Fibroblast of villous mesenchyme (primary cell): ENCODE data around the gene CHIC1. TPM values are rescaled to one million over a fixed set of nuclear protein-coding genes. Genes with fewer than 3 reads are reported as not detected.
"Not testable (repeated sequence)": the region's sequence is repeated elsewhere in the genome, so short reads cannot be mapped to it uniquely, and the experiment has no call there.

Experiments
- DNase-seq: peaks from one replicate; pipeline ENCODE4 v3.0.0-alpha.2; 2010; ENCODE audit warnings: low read depth
- H3K4me3 ChIP-seq: 2 replicates; pipeline ENCODE4 v1.5.1; 2011; ENCODE audit warnings: low read depth, mild to moderate bottlenecking, low read length
- total RNA-seq: library from RNA; depleted of rRNA; stranded (reverse); fragments of >200 nt; gene quantifications from 2 replicates; pipeline ENCODE4 v1.2.3, GENCODE V29; 2012
- TF ChIP-seq, protein P1 (sequence below): IDR thresholded peaks from 2 replicates; pipeline ENCODE4 v1.5.1; 2012; ENCODE audit warnings: low read depth, mild to moderate bottlenecking, low read length; ENCODE audit not compliant: insufficient read depth

The CHIC1 gene
- total RNA-seq, 1 donor = 10.4 TPM

DNA sequence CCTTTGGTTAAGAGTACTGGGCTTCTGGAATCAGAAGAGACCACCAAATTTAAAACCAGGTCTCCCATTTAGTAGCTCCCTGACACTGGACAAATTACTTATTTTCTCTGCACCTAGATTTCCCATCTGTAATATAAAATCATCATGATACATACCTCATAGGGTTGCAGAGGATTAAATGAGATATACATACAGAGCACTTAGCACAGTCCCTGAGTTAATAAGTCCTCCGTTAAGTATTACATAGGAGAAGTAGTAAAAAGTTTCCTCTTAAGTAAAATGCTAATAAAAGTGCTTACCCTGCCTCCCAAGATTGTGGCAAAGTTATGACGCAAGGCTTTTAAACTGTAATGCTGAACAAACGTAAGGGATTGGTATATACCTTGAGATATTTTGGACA is 539 bp upstream of the CHIC1 start:
- TF ChIP-seq, protein P1, sequence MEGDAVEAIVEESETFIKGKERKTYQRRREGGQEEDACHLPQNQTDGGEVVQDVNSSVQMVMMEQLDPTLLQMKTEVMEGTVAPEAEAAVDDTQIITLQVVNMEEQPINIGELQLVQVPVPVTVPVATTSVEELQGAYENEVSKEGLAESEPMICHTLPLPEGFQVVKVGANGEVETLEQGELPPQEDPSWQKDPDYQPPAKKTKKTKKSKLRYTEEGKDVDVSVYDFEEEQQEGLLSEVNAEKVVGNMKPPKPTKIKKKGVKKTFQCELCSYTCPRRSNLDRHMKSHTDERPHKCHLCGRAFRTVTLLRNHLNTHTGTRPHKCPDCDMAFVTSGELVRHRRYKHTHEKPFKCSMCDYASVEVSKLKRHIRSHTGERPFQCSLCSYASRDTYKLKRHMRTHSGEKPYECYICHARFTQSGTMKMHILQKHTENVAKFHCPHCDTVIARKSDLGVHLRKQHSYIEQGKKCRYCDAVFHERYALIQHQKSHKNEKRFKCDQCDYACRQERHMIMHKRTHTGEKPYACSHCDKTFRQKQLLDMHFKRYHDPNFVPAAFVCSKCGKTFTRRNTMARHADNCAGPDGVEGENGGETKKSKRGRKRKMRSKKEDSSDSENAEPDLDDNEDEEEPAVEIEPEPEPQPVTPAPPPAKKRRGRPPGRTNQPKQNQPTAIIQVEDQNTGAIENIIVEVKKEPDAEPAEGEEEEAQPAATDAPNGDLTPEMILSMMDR = no peak
- DNase-seq = peak; percentile 32
- H3K4me3 ChIP-seq = peak overlapping the region; percentile 72

DNA sequence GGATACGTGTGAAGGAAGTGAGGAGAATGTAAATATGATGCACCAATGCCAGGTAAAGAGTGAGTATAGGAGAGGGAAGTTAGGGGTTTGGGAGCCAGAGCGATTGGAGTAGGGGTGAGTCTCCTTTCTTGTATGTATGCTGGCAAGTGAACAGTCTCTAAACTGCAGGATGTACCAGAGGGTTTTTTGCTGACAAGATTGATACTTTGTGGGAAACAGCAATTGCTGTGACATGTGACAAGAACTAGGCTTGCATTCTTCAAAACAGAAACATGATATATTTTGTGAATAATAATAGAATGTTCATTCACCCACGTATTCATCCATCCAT is 706 bp downstream of the CHIC1 start:
- TF ChIP-seq, protein P1 = no peak
- peak overlapping the region; percentile 72 for H3K4me3 ChIP-seq
- DNase-seq = peak; percentile 1

DNA sequence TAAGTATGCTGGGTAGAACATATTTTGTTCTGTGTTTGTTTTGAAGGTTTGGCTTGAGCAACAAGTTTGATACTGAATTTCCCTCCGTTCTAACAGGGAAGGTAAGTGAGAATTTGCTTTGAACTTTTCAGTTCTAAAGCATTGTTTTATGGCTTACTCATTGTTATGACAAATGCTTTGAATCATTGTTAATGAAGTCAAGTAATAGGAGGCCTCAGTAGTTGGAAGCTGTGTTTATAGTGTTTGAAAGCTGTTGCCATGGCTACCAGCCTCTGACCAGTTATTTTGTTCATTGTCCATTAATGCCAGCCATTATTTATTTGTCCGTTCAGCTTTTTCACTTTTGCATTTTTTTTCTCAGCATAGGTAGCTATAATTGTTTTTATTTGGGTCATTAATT is 14.4 kb downstream of the CHIC1 start:
- TF ChIP-seq, protein P1 = no peak
- peak; percentile 33 for DNase-seq
- no peak overlapping the region for H3K4me3 ChIP-seq

DNA sequence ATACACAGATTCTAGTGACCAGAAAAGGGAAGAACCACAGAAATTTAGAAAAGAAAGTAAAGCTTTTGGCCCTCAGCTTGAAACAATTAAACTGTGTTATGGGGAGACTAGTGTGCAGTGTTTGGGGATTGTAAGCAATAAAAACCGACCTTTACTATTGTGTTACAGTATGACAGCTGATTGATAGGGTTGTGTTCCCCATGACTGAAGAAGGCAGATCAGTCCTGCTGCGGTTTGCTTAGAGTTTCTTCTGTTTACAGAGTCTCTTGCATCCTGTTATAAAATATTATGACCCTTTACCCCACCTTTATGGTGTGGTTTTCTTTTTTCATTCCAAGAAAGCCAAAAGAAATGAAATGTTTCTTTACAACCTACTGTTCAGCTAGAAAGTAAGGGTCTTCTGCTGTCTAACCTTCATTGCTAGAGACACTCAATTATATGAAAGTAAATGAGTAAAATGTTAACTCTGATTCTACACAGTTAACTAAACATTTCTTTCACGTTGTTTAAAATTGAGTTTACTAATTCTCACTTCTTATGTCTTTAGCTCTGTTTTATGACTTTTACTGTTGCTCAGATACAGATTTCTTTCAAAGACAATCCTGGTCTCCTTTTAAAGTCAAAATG is 18.1 kb downstream of the CHIC1 start:
- TF ChIP-seq, protein P1 = no peak
- peak; percentile 55 for DNase-seq
- H3K4me3 ChIP-seq = no peak overlapping the region

DNA sequence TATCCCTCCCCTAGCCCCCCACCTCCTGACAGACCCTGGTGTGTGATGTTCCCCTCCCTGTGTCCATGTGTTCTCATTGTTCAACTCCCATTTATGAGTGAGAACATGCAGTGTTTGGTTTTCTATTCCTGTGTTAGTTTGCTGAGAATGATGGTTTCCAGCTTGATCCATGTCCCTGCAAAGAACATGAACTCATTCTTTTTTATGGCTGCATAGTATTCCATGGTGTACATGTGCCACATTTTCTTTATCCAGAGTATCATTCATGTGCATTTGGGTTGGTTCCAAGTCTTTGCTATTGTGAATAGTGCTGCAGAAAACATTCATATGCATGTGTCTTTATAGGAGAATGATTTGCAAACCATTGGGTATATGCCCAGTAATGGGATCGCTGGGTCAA is 34.8 kb downstream of the CHIC1 start:
- DNase-seq, H3K4me3 ChIP-seq: not testable (repeated sequence)

DNA sequence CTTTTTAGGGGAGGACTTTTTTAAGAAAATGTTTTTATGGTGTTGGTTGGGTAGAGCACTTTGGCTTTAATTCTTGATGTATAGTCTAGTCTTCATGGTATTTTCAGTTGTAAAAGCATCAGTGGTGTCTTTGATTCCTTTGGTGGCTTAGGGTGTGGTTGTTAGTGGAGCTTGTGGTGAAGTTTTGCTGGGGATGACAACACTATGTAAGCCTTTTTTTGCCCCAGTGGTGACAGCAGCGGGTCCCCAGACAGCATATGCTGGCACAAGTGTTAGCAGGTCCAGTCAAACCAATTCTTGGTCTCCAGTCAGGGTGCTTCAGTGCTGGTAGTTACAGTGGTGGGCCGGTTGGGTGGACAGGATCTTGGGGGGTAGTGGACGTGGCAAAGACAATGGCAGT is 52.0 kb downstream of the CHIC1 start:
- no peak overlapping the region for H3K4me3 ChIP-seq
- TF ChIP-seq, protein P1 = no peak
- no peak for DNase-seq

DNA sequence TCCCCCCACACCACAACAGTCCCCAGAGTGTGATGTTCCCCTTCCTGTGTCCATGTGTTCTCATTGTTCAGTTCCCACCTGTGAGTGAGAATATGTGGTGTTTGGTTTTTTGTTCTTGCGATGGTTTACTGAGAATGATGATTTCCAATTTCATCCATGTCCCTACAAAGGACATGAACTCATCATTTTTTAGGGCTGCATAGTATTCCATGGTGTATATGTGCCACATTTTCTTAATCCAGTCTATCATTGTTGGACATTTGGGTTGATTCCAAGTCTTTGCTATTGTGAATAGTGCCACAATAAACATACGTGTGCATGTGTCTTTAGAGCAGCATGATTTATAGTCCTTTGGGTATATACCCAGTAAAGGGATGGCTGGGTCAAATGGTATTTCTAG is 78.7 kb downstream of the CHIC1 start:
- not testable (repeated sequence) for DNase-seq, H3K4me3 ChIP-seq

DNA sequence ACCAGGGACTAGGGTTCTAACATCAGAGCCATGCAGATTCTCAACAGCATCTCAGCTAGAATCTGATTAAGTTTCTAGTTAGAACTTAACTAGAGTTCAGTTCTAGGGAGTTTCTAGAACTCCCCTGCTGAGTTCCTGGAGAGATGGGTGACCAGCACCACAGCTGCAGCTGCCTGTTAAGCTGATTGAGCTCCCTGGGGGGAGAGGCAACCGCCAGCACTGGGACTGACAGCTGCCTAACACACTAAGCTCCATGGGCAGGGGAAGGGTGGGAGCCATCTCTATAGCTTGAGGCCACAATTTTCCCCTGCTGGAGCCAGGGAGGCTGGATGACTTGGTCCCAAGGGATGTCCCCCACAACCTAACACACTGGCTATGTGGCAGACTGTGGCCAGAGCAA is 84.2 kb downstream of the CHIC1 start:
- no peak for DNase-seq
- H3K4me3 ChIP-seq = no peak overlapping the region
- TF ChIP-seq, protein P1 = no peak
